AML-193 (cell line): ENCODE results near the gene RHOT2.

Source experiments
- DNase-seq, 2 experiments: peaks; one replicate each; lab custom pipeline; 2025; lab: John Stamatoyannopoulos, UW

RHOT2 gene

GRCh38 chr16:647173-647902 is 20.6 kb upstream of the RHOT2 start:
- no peak for DNase-seq

GRCh38 chr16:648071-648780 is 19.7 kb upstream of the RHOT2 start:
- peak in 1 of 2 experiments; percentile 25 for DNase-seq

- DNase-seq, result peak; percentile 79 to 85
Measured at GRCh38 chr16:648781-649589, 18.9 kb upstream of the RHOT2 start, which contains the start of gene WDR90. TSS of gene WDR90 (plus strand) at chr16:649365. CDS start at chr16:649417, 52 bp downstream.

- DNase-seq, result no peak
Measured at GRCh38 chr16:649631-650030, 18.3 kb upstream of the RHOT2 start.

- DNase-seq, result no peak
Measured at GRCh38 chr16:651844-652243, 16.1 kb upstream of the RHOT2 start.

GRCh38 chr16:652454-653305 is 15.3 kb upstream of the RHOT2 start:
- no peak for DNase-seq

- no peak for DNase-seq
Measured at GRCh38 chr16:654034-654433, 13.9 kb upstream of the RHOT2 start.

- no peak for DNase-seq
Measured at GRCh38 chr16:657487-657886, 10.4 kb upstream of the RHOT2 start.

- DNase-seq, result no peak
Measured at GRCh38 chr16:658679-659571, 9.0 kb upstream of the RHOT2 start.

- DNase-seq, result no peak
Measured at GRCh38 chr16:659618-660017, 8.3 kb upstream of the RHOT2 start.

GRCh38 chr16:660132-660458 is 7.8 kb upstream of the RHOT2 start:
- DNase-seq, result no peak

- DNase-seq, result no peak
Measured at GRCh38 chr16:660459-661183, 7.3 kb upstream of the RHOT2 start.

- no peak for DNase-seq
Measured at GRCh38 chr16:661184-661821, 6.6 kb upstream of the RHOT2 start.

GRCh38 chr16:662095-662494 is 5.8 kb upstream of the RHOT2 start:
- no peak for DNase-seq

- DNase-seq, result no peak
Measured at GRCh38 chr16:662597-662996, 5.3 kb upstream of the RHOT2 start.

GRCh38 chr16:666572-666971 is 1.4 kb upstream of the RHOT2 start:
- DNase-seq, result no peak

GRCh38 chr16:667113-667779 is 686 bp upstream of the RHOT2 start:
- no peak for DNase-seq

- DNase-seq, result no peak
Measured at GRCh38 chr16:668519-669171, 713 bp downstream of the RHOT2 start.

- no peak for DNase-seq
Measured at GRCh38 chr16:669666-670065, 1.7 kb downstream of the RHOT2 start.
